ENCODE measurements around the gene GPX8. TPM values are rescaled to one million over a fixed set of nuclear protein-coding genes. Genes with fewer than 3 reads are reported as not detected.

Gene GPX8
- total RNA-seq, 1 experiment from 2014 or later = 37.2 TPM

DNA sequence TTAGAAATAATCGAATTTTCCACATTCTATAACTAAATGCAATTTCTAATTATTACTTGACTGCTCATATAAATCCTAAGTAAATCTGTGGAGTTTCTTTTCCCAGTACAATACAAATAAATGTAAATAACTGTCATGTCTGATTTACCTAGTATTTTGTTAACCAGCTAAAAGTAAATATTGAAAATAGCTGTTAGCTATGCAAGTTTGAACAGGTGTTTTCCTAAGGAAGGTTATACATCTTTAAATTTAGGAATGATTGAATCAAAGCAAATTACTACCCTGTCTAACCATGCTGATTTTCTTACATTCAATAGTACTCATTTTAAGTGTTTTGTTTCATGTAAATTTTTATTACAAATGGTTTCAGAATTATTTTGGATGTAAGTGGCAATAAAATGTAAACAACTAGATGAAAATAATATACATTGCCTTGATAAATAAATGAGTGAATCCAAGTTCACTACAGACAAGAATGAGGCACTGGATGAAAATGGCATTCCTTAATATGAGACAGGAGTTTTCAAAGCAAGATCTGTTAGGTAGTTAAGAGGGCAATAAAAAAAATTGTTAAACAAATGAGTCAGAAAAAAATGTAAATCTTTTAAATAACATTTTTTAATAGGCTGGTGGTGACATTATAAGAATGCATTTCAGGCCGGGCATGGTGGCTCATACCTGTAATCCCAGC lies 51.4 kb downstream of the GPX8 start:
- Mint-ChIP-seq H3K27ac (ENCODE audit: low read depth, unreplicated experiment) (no peak overlapping the region), H3K4me3 (ENCODE audit: unreplicated experiment) (no peak overlapping the region), H3K27me3 (ENCODE audit: insufficient read depth, unreplicated experiment) (no peaks in the 10 kb centered on the region), H3K36me3 (ENCODE audit: insufficient read depth, unreplicated experiment) (peaks cover 5% of the 10 kb centered on the region), H3K9me3 (ENCODE audit: unreplicated experiment) (no peaks in the 10 kb centered on the region), H3K4me1 (ENCODE audit: insufficient read depth, unreplicated experiment) (peaks cover 5% of the 10 kb centered on the region)
- TF ChIP-seq, protein P1, sequence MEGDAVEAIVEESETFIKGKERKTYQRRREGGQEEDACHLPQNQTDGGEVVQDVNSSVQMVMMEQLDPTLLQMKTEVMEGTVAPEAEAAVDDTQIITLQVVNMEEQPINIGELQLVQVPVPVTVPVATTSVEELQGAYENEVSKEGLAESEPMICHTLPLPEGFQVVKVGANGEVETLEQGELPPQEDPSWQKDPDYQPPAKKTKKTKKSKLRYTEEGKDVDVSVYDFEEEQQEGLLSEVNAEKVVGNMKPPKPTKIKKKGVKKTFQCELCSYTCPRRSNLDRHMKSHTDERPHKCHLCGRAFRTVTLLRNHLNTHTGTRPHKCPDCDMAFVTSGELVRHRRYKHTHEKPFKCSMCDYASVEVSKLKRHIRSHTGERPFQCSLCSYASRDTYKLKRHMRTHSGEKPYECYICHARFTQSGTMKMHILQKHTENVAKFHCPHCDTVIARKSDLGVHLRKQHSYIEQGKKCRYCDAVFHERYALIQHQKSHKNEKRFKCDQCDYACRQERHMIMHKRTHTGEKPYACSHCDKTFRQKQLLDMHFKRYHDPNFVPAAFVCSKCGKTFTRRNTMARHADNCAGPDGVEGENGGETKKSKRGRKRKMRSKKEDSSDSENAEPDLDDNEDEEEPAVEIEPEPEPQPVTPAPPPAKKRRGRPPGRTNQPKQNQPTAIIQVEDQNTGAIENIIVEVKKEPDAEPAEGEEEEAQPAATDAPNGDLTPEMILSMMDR (IDR thresholded peaks at IDR 0.05; ENCODE audit: unreplicated experiment) = no peak
- no TSS peak for BruUV-seq (replicated peaks)
- ChIA-PET POLR2A (interaction anchor here (0.8 kb wide), 1 partner anchor 14 kb away, joined by 3 read pairs; no protein-coding TSS in a partner anchor), CTCF (interaction anchor here (0.7 kb wide), 1 partner anchor 44 kb away, joined by 3 read pairs; no protein-coding TSS in a partner anchor)
- DNase-seq (ENCODE audit: unreplicated experiment) = no peak
- intact Hi-C loops (cut with micrococcal nuclease) = no loop called here

Small RNA genes within 50 kb of the gene (microRNA-seq; reads per million reads assigned to microRNA genes)
- gene MIR449A (37.0 reads per million, percentile 65 among the genes with 10 or more reads in this experiment), gene MIR449B (not detected), gene MIR449C (2.1 reads per million, percentile 15 among the genes with 10 or more reads in this experiment)

Other genes with a start within 250 kb of the GPX8 start
- not detected in 2 replicates for gene ESM1, start 174.6 kb upstream of the GPX8 start, total RNA-seq (2022)
- gene GZMK, start 135.9 kb upstream of the GPX8 start, total RNA-seq (2022) = not detected in 2 replicates
- not detected in 2 replicates for gene GZMA, start 57.5 kb upstream of the GPX8 start, total RNA-seq (2022)
- gene CDC20B, start 13.0 kb downstream of the GPX8 start, total RNA-seq (2022) = not detected in 2 replicates
- 1.8 TPM in 2 replicates for gene MCIDAS, start 67.1 kb downstream of the GPX8 start, total RNA-seq (2022)
- 10.6 and 11.7 TPM in 2 replicates for gene CCNO, start 73.4 kb downstream of the GPX8 start, total RNA-seq (2022)
- gene DHX29, start 147.5 kb downstream of the GPX8 start, total RNA-seq (2022) = 18.1 and 21.8 TPM in 2 replicates
- gene MTREX, start 147.8 kb downstream of the GPX8 start, total RNA-seq (2022) = 113 and 118 TPM in 2 replicates